Medulla oblongata (tissue), 1 donor: ENCODE data around the gene NAXD.
A peak's percentile ranks its signal among the peaks of the same experiment; 100 is the strongest.

Experiments used
- DNase-seq: peaks from one replicate; pipeline ENCODE4 v3.0.0-alpha.2; 2015; ENCODE audit errors: extremely low spot score

Gene NAXD

GRCh38 chr13:110643768-110644421 lies 28.6 kb downstream of the NAXD start:
- no peak for DNase-seq

- peak; percentile 74 for DNase-seq
Measured at GRCh38 chr13:110644892-110645521, 29.7 kb downstream of the NAXD start.

GRCh38 chr13:110645750-110646149 lies 30.4 kb downstream of the NAXD start:
- no peak for DNase-seq

GRCh38 chr13:110646442-110647364 lies 31.4 kb downstream of the NAXD start:
- no peak for DNase-seq

GRCh38 chr13:110647365-110647737 lies 32.0 kb downstream of the NAXD start:
- no peak for DNase-seq

GRCh38 chr13:110648146-110648819 lies 32.9 kb downstream of the NAXD start:
- no peak for DNase-seq

- DNase-seq = no peak
Measured at GRCh38 chr13:110648848-110649421, 33.6 kb downstream of the NAXD start.

- no peak for DNase-seq
Measured at GRCh38 chr13:110649551-110649950, 34.2 kb downstream of the NAXD start.

- no peak for DNase-seq
Measured at GRCh38 chr13:110650436-110650835, 35.1 kb downstream of the NAXD start.

GRCh38 chr13:110651271-110651670 lies 35.9 kb downstream of the NAXD start:
- no peak for DNase-seq

GRCh38 chr13:110651726-110652230 lies 36.4 kb downstream of the NAXD start:
- DNase-seq = no peak

GRCh38 chr13:110652231-110652730 lies 36.9 kb downstream of the NAXD start:
- DNase-seq = no peak

- no peak for DNase-seq
Measured at GRCh38 chr13:110652764-110653163, 37.4 kb downstream of the NAXD start.

GRCh38 chr13:110653271-110653670 lies 37.9 kb downstream of the NAXD start:
- no peak for DNase-seq

GRCh38 chr13:110653851-110654250 lies 38.5 kb downstream of the NAXD start:
- DNase-seq = no peak

- no peak for DNase-seq
Measured at GRCh38 chr13:110657196-110657595, 41.9 kb downstream of the NAXD start.

GRCh38 chr13:110658218-110658911 lies 43.0 kb downstream of the NAXD start:
- peak; percentile 63 for DNase-seq

- no peak for DNase-seq
Measured at GRCh38 chr13:110661256-110661655, 45.9 kb downstream of the NAXD start.

GRCh38 chr13:110662091-110662490 lies 46.7 kb downstream of the NAXD start:
- DNase-seq = no peak

GRCh38 chr13:110662777-110663443 lies 47.6 kb downstream of the NAXD start:
- no peak for DNase-seq
